NCI-H1105 (cell line): Measurements from ENCODE around the gene PHAF1.

Experiments used
- DNase-seq: peaks from one replicate; lab custom pipeline; 2025; lab: John Stamatoyannopoulos, UW

PHAF1 gene

DNA sequence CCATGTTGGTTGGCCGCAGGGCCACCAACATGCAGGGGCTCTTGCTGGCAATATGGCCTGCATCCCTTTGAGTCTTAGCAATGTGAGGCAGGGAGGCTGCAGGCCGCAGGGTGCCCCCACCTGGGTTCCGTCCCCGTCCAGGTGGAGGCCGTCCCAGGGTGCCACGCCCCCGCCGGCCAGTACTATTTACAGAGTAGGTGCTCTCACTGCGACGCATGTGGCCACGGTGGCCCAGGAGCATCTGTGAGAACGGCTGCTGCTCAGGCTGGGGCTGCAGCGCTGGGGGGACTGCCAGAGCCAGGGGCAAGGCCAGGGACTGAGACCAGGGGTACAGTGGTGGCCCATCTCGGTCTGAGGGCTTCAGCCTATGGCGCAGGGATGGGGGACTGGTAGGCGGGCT, 70.4 kb downstream of the PHAF1 start:
- no peak for DNase-seq

GRCh38 chr16:67181346-67181745, 71.6 kb downstream of the PHAF1 start:
- DNase-seq: no peak

- DNase-seq: no peak
Measured at GRCh38 chr16:67182288-67182687, 72.5 kb downstream of the PHAF1 start.

DNA sequence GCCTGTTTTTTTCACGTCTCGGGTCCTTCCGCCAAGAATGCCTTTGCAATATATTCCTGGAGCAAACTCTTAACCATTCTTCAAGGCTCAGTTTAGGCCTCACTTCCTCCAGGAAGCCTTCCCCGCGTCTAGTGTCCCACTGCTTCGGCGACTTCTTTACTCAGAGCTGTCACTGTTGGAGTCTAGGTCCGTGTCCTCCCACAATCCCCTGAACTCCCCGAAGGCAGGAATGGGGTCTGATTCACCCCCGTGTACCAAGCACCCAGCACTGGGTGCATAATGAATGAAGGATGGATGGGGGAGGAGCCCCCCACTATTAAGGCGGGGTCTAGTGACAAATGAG, 73.5 kb downstream of the PHAF1 start:
- DNase-seq: no peak

DNA sequence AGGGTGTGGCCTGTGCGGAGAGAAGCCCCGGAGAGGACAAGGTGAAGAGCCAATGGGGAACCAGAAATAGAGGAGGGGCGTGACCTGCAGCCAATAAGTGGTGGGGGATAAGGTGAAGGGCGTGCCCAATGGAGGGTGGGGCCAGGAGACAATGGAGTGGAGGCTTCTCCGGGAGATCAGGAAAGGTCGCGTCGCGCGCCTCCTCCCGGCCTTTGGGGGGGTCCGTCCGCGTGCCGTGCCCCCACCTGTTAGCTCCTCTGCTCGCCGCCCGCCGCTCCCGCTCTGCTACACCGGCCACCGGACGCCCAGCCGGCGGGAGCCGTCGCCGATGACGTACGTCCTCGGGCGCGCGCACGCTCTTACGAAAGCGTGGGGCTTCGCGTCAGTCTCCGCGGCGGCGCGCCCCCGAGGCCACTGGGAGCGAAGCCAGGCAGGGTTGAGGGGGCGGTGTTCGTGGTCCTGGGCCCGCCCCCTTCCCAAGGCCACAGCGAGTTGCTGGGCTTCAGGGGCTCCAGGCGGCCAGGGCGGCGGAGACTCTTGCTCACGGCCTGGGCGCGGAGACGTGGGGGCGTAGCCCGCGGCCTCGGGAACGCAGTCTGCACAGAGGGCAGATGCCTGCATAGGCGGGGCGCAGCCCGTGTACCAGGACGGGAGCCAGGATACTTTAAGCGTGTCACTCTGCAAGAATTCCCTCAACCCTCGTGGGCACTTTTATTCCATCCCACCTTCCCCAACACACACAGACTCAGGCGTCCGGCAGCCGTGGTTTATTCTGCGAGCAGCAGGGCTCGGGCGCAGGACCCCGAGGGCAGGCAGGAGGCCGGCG, 74.1 kb downstream of the PHAF1 start, which contains the start of gene MATCAP1:
Gene MATCAP1, minus strand, starts transcription at position 337 of the 826 bp plus-strand sequence. CDS start 3,353 bp downstream, outside the sequence.
- peak; percentile 89 for DNase-seq

- DNase-seq: no peak
Measured at GRCh38 chr16:67184453-67184994, 74.8 kb downstream of the PHAF1 start.

DNA sequence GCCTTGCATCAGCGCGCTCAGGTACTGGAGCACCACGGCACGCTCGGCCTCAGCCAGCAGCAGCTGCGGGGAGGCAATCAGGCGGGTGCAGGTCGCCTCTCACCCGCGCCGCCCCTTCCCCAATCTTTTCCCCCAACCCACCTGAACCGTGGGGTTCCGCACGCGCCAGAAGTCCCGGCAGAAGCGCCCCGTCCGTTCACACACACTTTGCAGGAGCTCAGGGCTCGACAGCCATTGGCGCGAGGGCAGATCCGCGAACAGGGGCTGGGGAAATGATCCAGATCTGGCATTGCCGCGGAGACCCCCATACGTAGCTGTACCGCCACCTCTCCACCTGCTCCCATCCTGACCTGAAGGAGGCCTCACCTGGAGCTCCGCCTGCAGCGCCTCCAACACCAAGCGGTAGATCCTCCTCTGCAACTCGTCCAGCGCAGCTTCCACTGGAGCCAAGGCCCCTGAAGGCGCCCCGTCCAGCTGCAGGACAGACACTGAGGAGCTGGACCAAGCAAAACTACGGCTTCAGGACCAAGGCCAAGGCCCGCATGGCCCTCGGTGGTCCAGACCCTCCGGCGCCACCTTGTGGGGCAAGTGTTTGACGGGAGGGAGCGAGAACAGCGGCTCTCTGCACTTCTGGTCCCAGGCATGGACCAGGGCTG, 75.4 kb downstream of the PHAF1 start:
- peak; percentile 36 for DNase-seq

DNA sequence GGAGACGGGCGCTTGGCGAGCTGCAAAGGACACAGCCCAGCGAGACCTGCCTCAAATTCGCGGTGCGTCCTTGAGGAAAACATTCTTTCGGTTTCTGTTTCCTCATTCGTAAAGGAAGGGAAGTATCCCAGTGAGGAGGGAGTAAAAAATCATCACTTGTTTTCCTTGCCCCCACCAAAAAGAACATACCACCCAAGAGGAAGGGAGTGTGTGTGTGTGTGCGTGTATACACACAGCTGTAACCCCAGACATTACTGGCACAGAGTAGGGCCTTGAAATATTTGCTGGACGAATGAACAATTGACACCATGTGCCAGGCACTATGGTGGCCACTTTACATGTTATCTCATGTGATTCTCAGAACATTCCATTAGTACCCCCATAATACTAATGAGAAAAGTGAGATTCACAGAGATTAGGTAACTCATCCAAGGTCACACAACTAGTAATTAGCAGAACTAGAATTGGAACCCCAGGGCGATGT, 76.0 kb downstream of the PHAF1 start:
- DNase-seq: no peak

DNA sequence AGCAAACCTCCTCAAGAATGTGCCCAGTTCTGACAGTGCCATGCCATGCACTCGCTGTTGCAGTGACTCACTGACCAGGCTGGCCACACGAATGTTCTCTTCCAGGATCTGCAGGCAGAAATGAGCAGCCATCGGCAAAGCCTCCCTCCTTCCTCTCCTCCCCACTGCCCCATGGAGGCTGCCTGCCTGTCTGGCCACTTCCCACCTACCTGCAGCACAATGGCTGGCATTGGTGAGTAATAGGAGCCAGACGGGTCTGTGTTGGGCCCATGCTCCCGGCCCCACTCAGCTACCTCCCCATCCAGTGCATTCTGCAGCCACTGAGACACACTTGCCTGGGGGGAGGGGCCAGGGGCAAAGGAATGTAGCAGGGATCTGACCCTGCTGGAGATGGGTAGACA, 76.8 kb downstream of the PHAF1 start:
- DNase-seq: no peak

GRCh38 chr16:67187175-67187890, 77.6 kb downstream of the PHAF1 start:
- DNase-seq: no peak

- DNase-seq: no peak
Measured at GRCh38 chr16:67188323-67188722, 78.6 kb downstream of the PHAF1 start.

DNA sequence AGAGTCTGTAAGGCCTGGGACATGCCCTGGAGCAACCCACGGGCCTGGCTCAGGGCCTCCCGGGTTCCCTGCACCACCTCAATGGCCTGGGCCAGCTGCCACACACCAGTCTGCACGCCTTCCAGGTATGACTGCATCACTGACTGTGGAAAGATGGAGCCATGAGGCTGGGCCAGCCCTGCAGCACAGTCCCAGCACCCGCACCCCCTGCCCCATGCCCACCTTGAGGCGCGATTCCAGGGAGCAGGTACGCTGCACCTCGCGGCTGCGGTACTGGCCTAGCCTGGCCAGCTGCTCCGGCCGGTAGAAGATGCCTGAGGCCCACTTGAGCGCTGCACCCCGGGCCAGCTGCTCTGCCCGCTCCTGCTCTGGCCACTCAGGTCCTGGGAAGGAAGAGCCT, 79.1 kb downstream of the PHAF1 start:
- DNase-seq: no peak

GRCh38 chr16:67190041-67190440, 80.3 kb downstream of the PHAF1 start, which contains the start of gene EXOC3L1:
EXOC3L1 (minus strand) TSS chr16:67190136; CDS start chr16:67189676, 460 bp downstream.
- DNase-seq: no peak

DNA sequence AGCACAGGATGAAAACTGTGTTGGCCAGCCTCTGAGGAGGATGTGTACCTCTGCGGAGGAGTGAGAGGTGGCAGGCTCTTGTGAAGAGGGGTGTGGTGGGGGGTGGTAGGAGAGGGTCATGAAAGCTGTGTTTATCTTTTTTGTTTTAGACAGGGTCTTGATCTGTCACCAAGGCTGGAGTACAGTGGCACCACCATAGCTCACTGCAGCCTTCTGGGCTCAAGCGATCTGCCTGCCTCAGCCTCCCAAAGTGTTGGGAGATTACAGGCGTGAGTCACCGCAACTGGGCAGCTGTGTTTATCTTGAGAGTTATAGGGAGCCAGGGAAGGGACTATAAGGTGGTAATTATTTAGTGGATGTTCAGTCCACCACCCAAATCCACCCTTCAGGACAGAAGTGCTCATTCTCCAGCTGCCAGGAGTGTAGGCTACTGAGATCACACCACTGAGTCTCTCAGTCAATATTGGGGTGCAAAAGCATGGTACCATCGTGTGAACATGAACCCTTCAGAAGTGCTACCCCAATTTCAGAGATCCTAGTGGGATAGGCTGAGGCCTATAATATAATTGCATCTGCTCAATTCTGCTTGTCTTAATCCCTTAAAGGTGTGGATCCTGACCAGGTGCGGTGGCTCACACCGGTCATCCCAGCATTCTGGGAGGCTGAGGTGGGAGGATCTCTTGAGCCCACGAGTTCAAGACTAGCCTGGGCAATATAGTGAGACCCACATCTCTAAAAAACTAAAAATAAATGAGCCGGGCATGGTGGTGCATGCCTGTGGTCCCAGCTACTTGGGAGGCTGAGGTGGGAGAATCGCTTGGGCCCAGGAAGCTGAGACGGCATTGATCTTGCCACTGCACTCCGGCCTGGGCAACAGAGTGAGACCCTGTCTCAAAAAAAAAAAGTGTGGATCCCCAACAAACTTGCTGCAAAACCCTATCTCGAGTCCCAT, 81.0 kb downstream of the PHAF1 start:
- DNase-seq: no peak

DNA sequence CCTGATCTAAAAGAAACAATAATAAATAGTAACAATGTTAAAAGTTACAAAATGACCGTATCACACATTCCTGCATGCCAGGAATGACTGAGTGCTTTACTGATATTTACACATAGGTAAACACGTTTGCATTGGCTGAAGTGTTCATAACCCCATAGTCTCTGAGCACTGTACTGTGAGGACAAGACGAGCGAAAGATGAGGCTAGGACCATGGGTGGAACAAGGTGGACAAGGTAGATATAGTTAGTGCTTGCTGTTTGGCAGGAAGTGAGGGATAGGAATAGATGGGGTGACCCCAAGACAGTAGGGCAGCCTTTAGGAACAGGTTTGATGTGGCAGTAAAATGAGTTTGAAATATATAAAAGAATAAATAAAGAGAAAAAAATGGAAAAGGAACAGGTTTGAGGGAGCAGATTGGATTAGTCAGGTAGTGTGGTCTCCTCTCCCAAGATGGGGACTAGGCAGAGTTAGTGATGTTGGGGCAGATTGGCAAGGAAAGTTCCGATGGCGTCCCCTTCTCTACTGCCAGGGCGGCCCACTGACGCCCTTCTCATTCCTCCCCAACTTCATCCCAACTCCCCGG, 81.8 kb downstream of the PHAF1 start:
- no peak for DNase-seq

DNA sequence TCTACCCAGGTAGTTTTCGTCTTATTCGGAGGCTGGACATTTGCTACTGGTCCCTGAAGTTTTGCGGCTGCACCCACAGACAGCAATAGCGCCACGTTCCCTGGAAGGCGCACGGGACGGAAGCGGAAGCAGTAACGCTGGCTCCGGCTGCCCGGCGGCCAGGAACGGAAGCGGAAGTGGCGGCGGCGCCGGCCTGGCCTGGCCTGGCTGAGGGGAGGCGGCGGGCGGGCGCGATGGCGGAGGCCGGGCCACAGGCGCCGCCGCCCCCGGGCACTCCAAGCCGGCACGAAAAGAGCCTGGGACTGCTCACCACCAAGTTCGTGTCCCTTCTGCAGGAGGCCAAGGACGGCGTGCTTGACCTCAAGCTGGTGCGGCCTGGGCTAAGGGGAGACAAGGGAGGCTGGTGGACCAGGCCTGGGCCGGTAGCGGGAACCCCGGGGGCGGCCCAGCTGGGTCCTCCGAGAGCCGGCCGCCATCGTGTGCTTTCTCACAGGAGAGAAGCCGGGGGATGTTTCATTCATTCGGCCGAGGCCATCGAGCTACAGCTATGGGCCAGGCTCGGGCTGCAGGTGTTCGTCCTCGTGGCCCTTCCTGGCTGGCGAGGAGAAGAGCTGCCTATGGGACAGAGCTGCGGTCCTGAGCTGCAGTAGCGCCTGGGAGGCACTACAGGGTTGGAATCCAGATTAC, 82.4 kb downstream of the PHAF1 start, which contains the start of gene E2F4:
Gene E2F4, plus strand, starts transcription at position 161 of the 687 bp plus-strand sequence. Its CDS starts 73 bp downstream, at position 234.
- peak; percentile 57 for DNase-seq

- DNase-seq: no peak
Measured at GRCh38 chr16:67192781-67193361, 83.1 kb downstream of the PHAF1 start.

GRCh38 chr16:67193536-67193935, 83.8 kb downstream of the PHAF1 start:
- no peak for DNase-seq

DNA sequence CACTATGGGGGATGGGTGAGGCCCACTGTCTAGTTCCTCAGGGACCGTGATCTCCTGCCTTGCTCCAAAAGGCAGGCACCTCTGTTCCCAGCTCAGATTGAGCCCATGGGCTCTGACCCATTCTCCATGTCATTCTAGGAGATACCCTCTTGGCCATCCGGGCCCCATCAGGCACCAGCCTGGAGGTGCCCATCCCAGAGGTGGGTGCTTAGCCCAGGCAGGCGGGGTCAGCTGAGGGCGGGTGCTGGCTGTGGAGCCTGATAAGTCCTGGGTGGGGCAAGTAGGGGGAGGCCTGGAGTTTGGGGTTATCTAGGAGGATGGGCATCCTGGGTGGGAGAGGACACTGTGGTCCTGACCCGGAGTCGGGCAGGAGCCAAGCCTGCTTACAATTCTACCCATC, 84.5 kb downstream of the PHAF1 start:
- DNase-seq: no peak

GRCh38 chr16:67195676-67196075, 85.9 kb downstream of the PHAF1 start:
- DNase-seq: no peak
